HEK293 (cell line): Measurements from ENCODE around the gene ESRRA.

Experiments used
- CTCF ChIA-PET: fragments of 350-600 bp; formaldehyde crosslinking; extraction: SDS; loops from one replicate; lab custom pipeline; 2021; ENCODE audit warnings: antibody characterized with exemption; lab: Yijun Ruan, JAX
- POLR2A ChIA-PET: fragments of 300-600 bp; formaldehyde crosslinking; extraction: SDS; loops from one replicate; lab custom pipeline; 2020; ENCODE audit warnings: antibody characterized with exemption, inconsistent platforms; lab: Yijun Ruan, JAX
- H3K27ac ChIP-seq: fragments of 200-500 bp; sonication (Bioruptor generic); 2 replicates; pipeline ENCODE4 v1.5.1; 2014; ENCODE audit warnings: low read depth, low read length, control low read depth, inconsistent platforms; ENCODE audit errors: extremely low read depth
- H3K36me3 ChIP-seq, 2 experiments: fragments of 200-500 bp in 1 of 2; sonication (Bioruptor generic) in 1 of 2; 1 replicate in 1 of 2; 2 replicates in 1 of 2; pipeline ENCODE4 v1.5.1; 2014 to 2017; ENCODE audit warnings: inconsistent platforms in 2 of 2, low read length in 2 of 2; ENCODE audit not compliant: control insufficient read depth in 2 of 2, insufficient read depth in 1 of 2
- H3K4me1 ChIP-seq: fragments of 200-500 bp; sonication (Bioruptor generic); 2 replicates; pipeline ENCODE4 v1.5.1; 2014; ENCODE audit warnings: mild to moderate bottlenecking, low read length, inconsistent platforms; ENCODE audit not compliant: control insufficient read depth, insufficient read depth
- H3K4me3 ChIP-seq: 2 replicates; pipeline ENCODE4 v1.5.1; 2011; ENCODE audit warnings: low read depth, mild to moderate bottlenecking, control low read depth, low read length, moderate library complexity
- H3K9me3 ChIP-seq: fragments of 200-500 bp; sonication (Bioruptor generic); 2 replicates; pipeline ENCODE4 v1.5.1; 2014; ENCODE audit warnings: low read depth, low read length, inconsistent platforms; ENCODE audit not compliant: control insufficient read depth, insufficient read depth
- ATF2 ChIP-seq: fragments of 450-650 bp; formaldehyde crosslinking; IDR thresholded peaks from 2 replicates; pipeline ENCODE4 v1.5.1; 2016; ENCODE audit warnings: missing biosample characterization, missing genetic modification characterization, low read depth
- BCL6B ChIP-seq: fragments of 450-650 bp; formaldehyde crosslinking; IDR thresholded peaks from 2 replicates; pipeline ENCODE4 v1.5.1; 2017; ENCODE audit warnings: missing biosample characterization, missing genetic modification characterization
- GLI4 ChIP-seq: fragments of 450-650 bp; formaldehyde crosslinking; IDR thresholded peaks from 2 replicates; pipeline ENCODE4 v1.5.1; 2016; ENCODE audit warnings: missing biosample characterization, missing genetic modification characterization
- HOXD13 ChIP-seq: sonication (generic); formaldehyde crosslinking; IDR thresholded peaks from 2 replicates; pipeline ENCODE4 v1.8.0; 2022; ENCODE audit warnings: missing genetic modification reagents, borderline replicate concordance
- KLF10 ChIP-seq: fragments of 450-650 bp; IDR thresholded peaks from 2 replicates; pipeline ENCODE4 v1.5.1; 2018; ENCODE audit warnings: missing biosample characterization, mild to moderate bottlenecking, missing genetic modification characterization
- PATZ1 ChIP-seq: fragments of 450-650 bp; formaldehyde crosslinking; IDR thresholded peaks from 2 replicates; pipeline ENCODE4 v1.5.1; 2016; ENCODE audit warnings: missing biosample characterization, missing genetic modification characterization
- SP3 ChIP-seq: fragments of 450-650 bp; formaldehyde crosslinking; IDR thresholded peaks from 2 replicates; pipeline ENCODE4 v1.5.1; 2016; ENCODE audit warnings: missing biosample characterization, missing genetic modification characterization
- ZBTB17 ChIP-seq: fragments of 450-650 bp; formaldehyde crosslinking; IDR thresholded peaks from 2 replicates; pipeline ENCODE4 v1.5.1; 2016; ENCODE audit warnings: missing biosample characterization, missing genetic modification characterization
- ZNF114 ChIP-seq: fragments of 450-650 bp; formaldehyde crosslinking; IDR thresholded peaks from 2 replicates; pipeline ENCODE4 v1.5.0; 2017; ENCODE audit warnings: missing biosample characterization, missing genetic modification characterization
- ZNF513 ChIP-seq: fragments of 450-650 bp; IDR thresholded peaks from 2 replicates; pipeline ENCODE4 v1.5.1; 2018; ENCODE audit warnings: missing biosample characterization, missing genetic modification characterization
- ZNF518A ChIP-seq: fragments of 450-650 bp; formaldehyde crosslinking; conservative IDR thresholded peaks from 2 replicates; pipeline ENCODE4 v1.5.1; 2016; ENCODE audit warnings: low read depth, missing biosample characterization, missing genetic modification characterization
- ZNF585B ChIP-seq: fragments of 450-650 bp; formaldehyde crosslinking; IDR thresholded peaks from 2 replicates; pipeline ENCODE4 v1.5.1; 2016; ENCODE audit warnings: missing biosample characterization, missing genetic modification characterization
- ZNF596 ChIP-seq: fragments of 450-650 bp; IDR thresholded peaks from 2 replicates; pipeline ENCODE4 v1.5.0; 2018; ENCODE audit warnings: missing biosample characterization, mild to moderate bottlenecking, missing genetic modification characterization, moderate library complexity
- ZNF747 ChIP-seq: fragments of 450-650 bp; formaldehyde crosslinking; IDR thresholded peaks from 2 replicates; pipeline ENCODE4 v1.5.1; 2016; ENCODE audit warnings: missing biosample characterization, missing genetic modification characterization
- TF ChIP-seq, protein P1 (sequence below): fragments of 450-650 bp; formaldehyde crosslinking; IDR thresholded peaks from 2 replicates; pipeline ENCODE4; 2016; ENCODE audit warnings: missing biosample characterization, missing genetic modification characterization
- TF ChIP-seq, protein P2 (sequence below): fragments of 450-650 bp; formaldehyde crosslinking; IDR thresholded peaks from 2 replicates; pipeline ENCODE4 v1.5.1; 2016; ENCODE audit warnings: missing biosample characterization, missing genetic modification characterization
- TF ChIP-seq, protein P3 (sequence below): fragments of 450-650 bp; formaldehyde crosslinking; IDR thresholded peaks from 2 replicates; pipeline ENCODE4 v1.5.1; 2016; ENCODE audit warnings: missing biosample characterization, missing genetic modification characterization

Gene ESRRA

DNA sequence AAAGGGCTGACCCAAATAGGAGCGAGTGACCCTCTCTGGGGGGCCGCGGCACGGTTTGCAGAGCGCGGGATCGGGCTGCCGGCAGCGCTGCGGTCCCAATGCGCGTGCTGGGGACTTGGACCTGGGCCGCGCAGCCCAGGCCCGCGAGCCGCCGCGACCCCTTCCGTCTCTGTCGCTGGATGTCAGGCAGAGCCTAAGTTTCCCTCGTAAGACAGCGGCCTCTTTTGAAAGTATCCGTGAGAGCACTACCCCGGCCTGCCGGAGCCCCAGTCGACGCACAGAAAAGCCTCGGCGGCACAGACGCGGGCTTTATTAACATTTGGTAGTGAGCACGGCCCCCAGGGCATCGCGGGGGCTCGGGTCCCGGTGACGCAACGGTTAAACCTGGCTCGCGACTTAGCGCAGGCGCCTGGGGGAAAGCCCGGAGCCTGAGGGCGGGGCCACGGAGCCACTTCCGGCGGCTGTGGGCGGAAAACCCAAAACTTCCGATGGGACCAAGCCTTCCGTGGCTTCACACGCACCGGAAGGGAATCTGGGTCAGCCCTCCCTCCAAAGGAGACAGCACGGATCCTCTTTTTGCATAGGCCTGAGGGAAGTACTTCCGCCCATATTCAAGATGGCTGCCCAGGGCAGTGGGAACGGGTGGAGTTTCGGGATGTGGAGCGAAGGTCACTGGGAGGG lies 35.6 kb upstream of the ESRRA start (continued):
- no peak for TF ChIP-seq BCL6B (tag by site-specific recombination)
- TF ChIP-seq ZNF513 (tag by site-specific recombination): no peak
- TF ChIP-seq, protein P1, sequence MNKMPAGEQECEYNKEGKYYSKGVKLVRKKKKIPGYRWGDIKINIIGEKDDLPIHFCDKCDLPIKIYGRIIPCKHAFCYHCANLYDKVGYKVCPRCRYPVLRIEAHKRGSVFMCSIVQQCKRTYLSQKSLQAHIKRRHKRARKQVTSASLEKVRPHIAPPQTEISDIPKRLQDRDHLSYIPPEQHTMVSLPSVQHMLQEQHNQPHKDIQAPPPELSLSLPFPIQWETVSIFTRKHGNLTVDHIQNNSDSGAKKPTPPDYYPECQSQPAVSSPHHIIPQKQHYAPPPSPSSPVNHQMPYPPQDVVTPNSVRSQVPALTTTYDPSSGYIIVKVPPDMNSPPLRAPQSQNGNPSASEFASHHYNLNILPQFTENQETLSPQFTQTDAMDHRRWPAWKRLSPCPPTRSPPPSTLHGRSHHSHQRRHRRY: no peak
- TF ChIP-seq, protein P2, sequence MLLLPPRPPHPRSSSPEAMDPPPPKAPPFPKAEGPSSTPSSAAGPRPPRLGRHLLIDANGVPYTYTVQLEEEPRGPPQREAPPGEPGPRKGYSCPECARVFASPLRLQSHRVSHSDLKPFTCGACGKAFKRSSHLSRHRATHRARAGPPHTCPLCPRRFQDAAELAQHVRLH (tag by site-specific recombination): peak; percentile 97
- TF ChIP-seq ZNF585B: peak; percentile 43; the same call in 1 of the 2 replicates
- TF ChIP-seq ZBTB17: no peak
- TF ChIP-seq KLF10: peak; percentile 74
- peak; percentile 100 for TF ChIP-seq SP3 (tag by site-specific recombination)
- TF ChIP-seq ATF2 (tag by site-specific recombination): peak; percentile 57; the same call in 1 of the 2 replicates

DNA sequence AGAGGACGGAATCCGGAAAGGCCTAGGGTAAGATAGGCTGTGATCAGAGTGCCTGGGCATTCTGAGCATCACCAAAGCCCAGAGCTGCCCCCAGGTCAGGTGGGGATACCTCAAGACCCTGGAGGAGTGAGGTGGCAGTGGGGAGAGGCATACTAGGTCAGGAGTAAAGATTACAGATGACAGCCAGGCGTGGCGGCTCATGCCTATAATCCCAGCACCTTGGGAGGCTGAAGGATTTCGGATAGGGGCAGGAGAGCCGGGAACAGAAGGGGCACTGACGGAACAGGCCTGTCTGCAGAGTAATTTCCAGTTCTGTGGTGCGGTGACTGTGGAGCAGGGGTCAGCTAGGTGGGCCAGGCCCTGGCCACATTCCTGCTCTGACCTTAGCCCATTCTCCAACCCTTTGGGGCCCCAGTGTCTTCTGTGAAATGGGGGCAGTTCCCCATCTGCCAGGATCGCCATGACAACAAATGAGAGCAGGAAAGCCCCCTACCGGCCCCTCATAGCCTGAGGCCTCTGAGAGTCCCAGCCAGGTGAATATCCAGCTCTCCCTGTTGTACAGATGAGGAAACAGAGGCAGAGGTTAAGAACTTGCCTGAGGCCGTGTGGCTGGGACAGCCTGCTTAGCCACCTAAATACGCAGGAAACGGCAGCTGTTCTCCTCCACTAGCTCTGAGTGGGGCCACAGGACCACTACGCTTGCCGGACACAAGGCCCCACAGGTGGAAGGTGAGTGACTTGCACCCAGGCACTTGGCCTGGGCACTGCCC lies 30.1 kb upstream of the ESRRA start:
- Histone ChIP-seq H3K9me3 (no peaks in the 10 kb centered on the region), H3K36me3 (peaks cover 0 to 45% of the 10 kb centered on the region in 2 experiments; a peak in 2 of 3 replicates), H3K27ac (no peak overlapping the region), H3K4me1 (no peaks in the 10 kb centered on the region), H3K4me3 (no peak overlapping the region)
- TF ChIP-seq ZBTB17: no peak
- TF ChIP-seq, protein P3, sequence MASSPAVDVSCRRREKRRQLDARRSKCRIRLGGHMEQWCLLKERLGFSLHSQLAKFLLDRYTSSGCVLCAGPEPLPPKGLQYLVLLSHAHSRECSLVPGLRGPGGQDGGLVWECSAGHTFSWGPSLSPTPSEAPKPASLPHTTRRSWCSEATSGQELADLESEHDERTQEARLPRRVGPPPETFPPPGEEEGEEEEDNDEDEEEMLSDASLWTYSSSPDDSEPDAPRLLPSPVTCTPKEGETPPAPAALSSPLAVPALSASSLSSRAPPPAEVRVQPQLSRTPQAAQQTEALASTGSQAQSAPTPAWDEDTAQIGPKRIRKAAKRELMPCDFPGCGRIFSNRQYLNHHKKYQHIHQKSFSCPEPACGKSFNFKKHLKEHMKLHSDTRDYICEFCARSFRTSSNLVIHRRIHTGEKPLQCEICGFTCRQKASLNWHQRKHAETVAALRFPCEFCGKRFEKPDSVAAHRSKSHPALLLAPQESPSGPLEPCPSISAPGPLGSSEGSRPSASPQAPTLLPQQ: no peak
- TF ChIP-seq ZNF596 (tag by site-specific recombination): no peak
- TF ChIP-seq GLI4: no peak
- TF ChIP-seq ZNF747: no peak
- TF ChIP-seq PATZ1: no peak
- TF ChIP-seq HOXD13 (CRISPR knock-in tag): no peak
- TF ChIP-seq ZNF114: no peak
- TF ChIP-seq ZNF518A (tag by site-specific recombination): no peak
- ChIA-PET POLR2A (interaction anchor here (0.7 to 1.1 kb wide), 4 partner anchors 9 to 70 kb away, joined by 3 read pairs; partner anchors contain the start of gene BAD), CTCF (interaction anchor here (0.6 to 1.8 kb wide), 9 partner anchors 10 to 364 kb away, joined by 3 to 9 read pairs (median 4); partner anchors contain the start of gene PLCB3)
